HUES64 (cell line): ENCODE results near the gene PLCD3.
"Not testable (repeated sequence)": the region's sequence is repeated elsewhere in the genome, so short reads cannot be mapped to it uniquely, and the experiment has no call there.

Experiments
- H3K27ac ChIP-seq: 2 replicates; pipeline ENCODE4 v1.7.0; 2013; ENCODE audit warnings: low read depth, low read length, inconsistent platforms
- H3K27me3 ChIP-seq: 2 replicates; pipeline ENCODE4 v1.6.1; 2013; ENCODE audit warnings: mild to moderate bottlenecking, low read length; ENCODE audit not compliant: insufficient read depth
- H3K36me3 ChIP-seq: 2 replicates; pipeline ENCODE4 v1.6.1; 2013; ENCODE audit warnings: mild to moderate bottlenecking, low read length; ENCODE audit not compliant: insufficient read depth
- H3K4me1 ChIP-seq: 2 replicates; pipeline ENCODE4 v1.6.1; 2013; ENCODE audit warnings: mild to moderate bottlenecking, low read length, moderate library complexity; ENCODE audit not compliant: insufficient read depth
- H3K4me3 ChIP-seq: 2 replicates; pipeline ENCODE4 v1.5.1; 2013; ENCODE audit warnings: mild to moderate bottlenecking, low read length, moderate library complexity
- H3K9ac ChIP-seq: 2 replicates; pipeline ENCODE4 v1.6.1; 2013; ENCODE audit warnings: mild to moderate bottlenecking, low read depth, low read length
- H3K9me3 ChIP-seq: 2 replicates; pipeline ENCODE4 v1.6.1; 2013; ENCODE audit warnings: low read depth, low read length; ENCODE audit not compliant: insufficient read depth
- WGBS: fragments of 150-250, 120-280 bp; methylation state at CpG from one replicate; pipeline ENCODE4 v1.1.7; 2013; ENCODE audit warnings: missing lambda C conversion rate; 5-methylcytosine and 5-hydroxymethylcytosine counted together

Gene PLCD3

GRCh38 chr17:45130681-45131615 lies 1.4 kb downstream of the PLCD3 start:
- Histone ChIP-seq H3K4me1 (peaks cover 3% of the 10 kb centered on the region; the same call in 1 of the 2 replicates), H3K9ac (no peak overlapping the region), H3K4me3 (peak overlapping the region; percentile 63), H3K27ac (no peak overlapping the region), H3K27me3 (no peaks in the 10 kb centered on the region), H3K9me3 (no peaks in the 10 kb centered on the region), H3K36me3 (no peaks in the 10 kb centered on the region)
- 91% methylated on average over 17 of the region's 17 CpGs for WGBS

GRCh38 chr17:45129940-45130680 lies 2.2 kb downstream of the PLCD3 start:
- 85% methylated on average over 12 of the region's 13 CpGs for WGBS
- no peak overlapping the region for H3K9ac ChIP-seq
- no peaks in the 10 kb centered on the region for H3K36me3 ChIP-seq
- no peak overlapping the region; the same call in 1 of the 2 replicates for H3K27ac ChIP-seq
- H3K9me3 ChIP-seq: no peaks in the 10 kb centered on the region
- H3K4me1 ChIP-seq: peaks cover 3% of the 10 kb centered on the region; the same call in 1 of the 2 replicates
- no peak overlapping the region for H3K4me3 ChIP-seq
- H3K27me3 ChIP-seq: no peaks in the 10 kb centered on the region

- H3K9ac ChIP-seq: no peak overlapping the region
- H3K27me3 ChIP-seq: no peaks in the 10 kb centered on the region
- 76% methylated on average over 9 of the region's 10 CpGs for WGBS
- H3K4me1 ChIP-seq: peaks cover 3% of the 10 kb centered on the region; the same call in 1 of the 2 replicates
- H3K4me3 ChIP-seq: no peak overlapping the region
- no peaks in the 10 kb centered on the region for H3K9me3 ChIP-seq
- H3K36me3 ChIP-seq: no peaks in the 10 kb centered on the region
- H3K27ac ChIP-seq: no peak overlapping the region; the same call in 1 of the 2 replicates
Observed at GRCh38 chr17:45129426-45129939, 2.8 kb downstream of the PLCD3 start.

GRCh38 chr17:45128989-45129388 lies 3.3 kb downstream of the PLCD3 start:
- Histone ChIP-seq H3K4me1 (peaks cover 3% of the 10 kb centered on the region; the same call in 1 of the 2 replicates), H3K4me3 (no peak overlapping the region), H3K9me3 (no peaks in the 10 kb centered on the region), H3K27ac (no peak overlapping the region), H3K9ac (no peak overlapping the region), H3K36me3 (no peaks in the 10 kb centered on the region), H3K27me3 (no peaks in the 10 kb centered on the region)
- 99% methylated on average over 2 of the region's 2 CpGs for WGBS

GRCh38 chr17:45128331-45128730 lies 4.0 kb downstream of the PLCD3 start:
- H3K9ac ChIP-seq: peak overlapping the region; percentile 38; the same call in 1 of the 2 replicates
- H3K4me3 ChIP-seq: no peak overlapping the region
- H3K9me3 ChIP-seq: no peaks in the 10 kb centered on the region
- no peaks in the 10 kb centered on the region for H3K36me3 ChIP-seq
- 94% methylated on average over 5 of the region's 5 CpGs for WGBS
- peaks cover 3% of the 10 kb centered on the region; the same call in 1 of the 2 replicates for H3K4me1 ChIP-seq
- H3K27ac ChIP-seq: peak overlapping the region; percentile 13
- no peaks in the 10 kb centered on the region for H3K27me3 ChIP-seq

- Histone ChIP-seq H3K9ac (peak overlapping the region; percentile 38; the same call in 1 of the 2 replicates), H3K27me3 (no peaks in the 10 kb centered on the region), H3K36me3 (no peaks in the 10 kb centered on the region), H3K4me3 (no peak overlapping the region), H3K4me1 (peaks cover 3% of the 10 kb centered on the region; the same call in 1 of the 2 replicates), H3K9me3 (no peaks in the 10 kb centered on the region), H3K27ac (peak overlapping the region; percentile 13)
- WGBS: 67% methylated on average over 20 of the region's 20 CpGs
Observed at GRCh38 chr17:45127548-45128300, 4.6 kb downstream of the PLCD3 start.

GRCh38 chr17:45127207-45127547 lies 5.1 kb downstream of the PLCD3 start:
- H3K27me3 ChIP-seq: no peaks in the 10 kb centered on the region
- no peak overlapping the region for H3K4me3 ChIP-seq
- no peak overlapping the region for H3K27ac ChIP-seq
- WGBS: 92% methylated on average over 8 of the region's 8 CpGs
- no peaks in the 10 kb centered on the region for H3K36me3 ChIP-seq
- H3K4me1 ChIP-seq: peaks cover 3% of the 10 kb centered on the region; the same call in 1 of the 2 replicates
- no peak overlapping the region for H3K9ac ChIP-seq
- H3K9me3 ChIP-seq: no peaks in the 10 kb centered on the region

GRCh38 chr17:45125509-45125908 lies 6.8 kb downstream of the PLCD3 start:
- H3K27ac ChIP-seq: no peak overlapping the region
- H3K27me3 ChIP-seq: no peaks in the 10 kb centered on the region
- no peaks in the 10 kb centered on the region for H3K36me3 ChIP-seq
- 96% methylated on average over 6 of the region's 8 CpGs for WGBS
- H3K4me3 ChIP-seq: no peak overlapping the region
- peaks cover 3% of the 10 kb centered on the region; the same call in 1 of the 2 replicates for H3K4me1 ChIP-seq
- no peak overlapping the region for H3K9ac ChIP-seq
- H3K9me3 ChIP-seq: no peaks in the 10 kb centered on the region

GRCh38 chr17:45124797-45125122 lies 7.6 kb downstream of the PLCD3 start:
- not testable (repeated sequence) for H3K9ac ChIP-seq, H3K36me3 ChIP-seq, H3K4me3 ChIP-seq, H3K27me3 ChIP-seq, H3K4me1 ChIP-seq, H3K9me3 ChIP-seq
- H3K27ac ChIP-seq: peak overlapping the region; percentile 37; the same call in 1 of the 2 replicates
- WGBS: 82% methylated on average over 5 of the region's 5 CpGs

- H3K27ac ChIP-seq: peak overlapping the region; percentile 37
Observed at GRCh38 chr17:45123930-45124796, 8.2 kb downstream of the PLCD3 start.

More at GRCh38 chr17:45123930-45124796, 8.2 kb downstream of the PLCD3 start:
- Histone ChIP-seq H3K9ac (no peak overlapping the region), H3K36me3 (no peaks in the 10 kb centered on the region), H3K4me3 (no peak overlapping the region), H3K9me3 (no peaks in the 10 kb centered on the region), H3K27me3 (no peaks in the 10 kb centered on the region), H3K4me1 (no peaks in the 10 kb centered on the region)
- 78% methylated on average over 15 of the region's 15 CpGs for WGBS
